H1 (cell line): ENCODE data around the gene MKLN1.

ENCODE experiments used
- BACH1 ChIP-seq: IDR thresholded peaks from 2 replicates; pipeline ENCODE4 v1.6.1; 2012; ENCODE audit warnings: low read length, improper control_type of control experiment
- CBX8 ChIP-seq: fragments of 300-800, 300-1000 bp; sonication (generic); IDR thresholded peaks from 2 replicates; pipeline ENCODE4 v1.7.1; 2016; ENCODE audit warnings: low read depth, low read length, borderline replicate concordance
- EZH2 ChIP-seq: fragments of 200-600 bp; sonication (generic); IDR thresholded peaks from 2 replicates; pipeline ENCODE4 v1.7.1; 2012; ENCODE audit warnings: low read depth, mild to moderate bottlenecking, moderate library complexity, low read length, inconsistent platforms; ENCODE audit not compliant: severe bottlenecking
- GABPA ChIP-seq: IDR thresholded peaks from 2 replicates; pipeline ENCODE4 v1.6.1; 2011; ENCODE audit warnings: mild to moderate bottlenecking, low read length, moderate library complexity, borderline replicate concordance; ENCODE audit not compliant: insufficient read depth
- JUN ChIP-seq: IDR thresholded peaks from 2 replicates; pipeline ENCODE4 v1.6.1; 2011; ENCODE audit warnings: low read depth, mild to moderate bottlenecking, improper control_type of control experiment, low read length
- POLR2A ChIP-seq, 2 experiments: IDR thresholded peaks; 1 replicate in 1 of 2; 2 replicates in 1 of 2; pipeline ENCODE4 v1.6.1; 2011; ENCODE audit warnings: low read depth in 2 of 2, low read length in 2 of 2, mild to moderate bottlenecking in 2 of 2; ENCODE audit errors: control extremely low read depth in 1 of 2
- POLR2AphosphoS5 ChIP-seq: IDR thresholded peaks from 2 replicates; pipeline ENCODE4 v1.6.1; 2011; ENCODE audit warnings: low read depth, low read length
- RAD21 ChIP-seq, 2 experiments: IDR thresholded peaks in 1 of 2; conservative IDR thresholded peaks in 1 of 2; 2 replicates each; pipeline ENCODE4 v1.6.1; 2011; ENCODE audit warnings: low read depth in 2 of 2, low read length in 2 of 2, improper control_type of control experiment in 1 of 2, inconsistent platforms in 1 of 2, mild to moderate bottlenecking in 1 of 2, moderate library complexity in 1 of 2
- TAF1 ChIP-seq: IDR thresholded peaks from 2 replicates; pipeline ENCODE4 v1.6.1; 2011; ENCODE audit warnings: mild to moderate bottlenecking, low read depth, low read length
- TEAD4 ChIP-seq: IDR thresholded peaks from 2 replicates; pipeline ENCODE4 v1.6.1; 2012; ENCODE audit warnings: low read depth, low read length, inconsistent platforms, mixed read lengths
- TF ChIP-seq, protein P1 (sequence below), 3 experiments: IDR thresholded peaks; 1 replicate in 2 of 3; 2 replicates in 1 of 3; pipeline versions ENCODE4 v1.5.1 to v1.6.1; 2011; ENCODE audit warnings: low read length in 3 of 3, mild to moderate bottlenecking in 3 of 3, inconsistent platforms in 2 of 3, low read depth in 1 of 3, moderate library complexity in 1 of 3; ENCODE audit not compliant: insufficient read depth in 1 of 3; ENCODE audit errors: control extremely low read depth in 1 of 3
- TF ChIP-seq, protein P2 (sequence below): IDR thresholded peaks from 2 replicates; pipeline ENCODE4 v1.6.1; 2011; ENCODE audit warnings: low read length, improper control_type of control experiment

DNA sequence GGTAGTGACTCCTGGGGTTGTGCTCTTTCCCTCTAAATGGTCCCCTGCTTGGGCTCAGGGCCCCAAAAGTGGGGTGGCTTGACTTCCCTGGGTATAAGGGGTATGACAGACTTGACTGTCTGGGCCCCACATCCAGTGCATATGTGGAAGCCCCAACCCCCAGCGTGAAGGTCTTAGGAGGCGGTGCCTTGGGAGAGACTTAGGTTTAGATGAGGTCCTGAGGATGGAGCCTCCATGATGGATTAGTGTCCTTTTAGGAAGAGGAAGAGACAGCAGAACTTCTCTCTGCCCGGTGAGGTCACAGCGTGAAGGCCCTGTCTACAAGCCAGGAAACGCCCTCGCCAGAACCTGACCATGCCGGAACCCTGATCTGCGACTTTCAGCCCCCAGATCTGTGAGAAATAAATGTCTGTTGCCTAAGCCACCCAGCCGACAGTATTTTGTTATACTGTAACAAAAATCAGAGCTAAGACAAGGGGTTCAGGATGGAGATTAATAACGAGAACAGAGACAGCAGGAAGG, 205.0 kb downstream of the MKLN1 start:
- no peak for TF ChIP-seq TAF1
- no peak for TF ChIP-seq RAD21 (IDR thresholded peaks at IDR 0.05 in 1 of 2, conservative IDR thresholded peaks at IDR 0.05 in 1 of 2; ENCODE audit: low read depth in 2 of 2, low read length in 2 of 2)
- TF ChIP-seq TEAD4: no peak
- TF ChIP-seq POLR2A (IDR thresholded peaks at IDR 0.05; ENCODE audit: control extremely low read depth in 1 of 2, low read depth in 2 of 2, low read length in 2 of 2): no peak
- no peak for TF ChIP-seq JUN
- TF ChIP-seq BACH1: no peak
- no peak for TF ChIP-seq CBX8
- TF ChIP-seq, protein P1, sequence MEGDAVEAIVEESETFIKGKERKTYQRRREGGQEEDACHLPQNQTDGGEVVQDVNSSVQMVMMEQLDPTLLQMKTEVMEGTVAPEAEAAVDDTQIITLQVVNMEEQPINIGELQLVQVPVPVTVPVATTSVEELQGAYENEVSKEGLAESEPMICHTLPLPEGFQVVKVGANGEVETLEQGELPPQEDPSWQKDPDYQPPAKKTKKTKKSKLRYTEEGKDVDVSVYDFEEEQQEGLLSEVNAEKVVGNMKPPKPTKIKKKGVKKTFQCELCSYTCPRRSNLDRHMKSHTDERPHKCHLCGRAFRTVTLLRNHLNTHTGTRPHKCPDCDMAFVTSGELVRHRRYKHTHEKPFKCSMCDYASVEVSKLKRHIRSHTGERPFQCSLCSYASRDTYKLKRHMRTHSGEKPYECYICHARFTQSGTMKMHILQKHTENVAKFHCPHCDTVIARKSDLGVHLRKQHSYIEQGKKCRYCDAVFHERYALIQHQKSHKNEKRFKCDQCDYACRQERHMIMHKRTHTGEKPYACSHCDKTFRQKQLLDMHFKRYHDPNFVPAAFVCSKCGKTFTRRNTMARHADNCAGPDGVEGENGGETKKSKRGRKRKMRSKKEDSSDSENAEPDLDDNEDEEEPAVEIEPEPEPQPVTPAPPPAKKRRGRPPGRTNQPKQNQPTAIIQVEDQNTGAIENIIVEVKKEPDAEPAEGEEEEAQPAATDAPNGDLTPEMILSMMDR (IDR thresholded peaks at IDR 0.05; ENCODE audit: control extremely low read depth in 1 of 3, insufficient read depth in 1 of 3, low read depth in 1 of 3, low read length in 3 of 3): no peak
- TF ChIP-seq, protein P2, sequence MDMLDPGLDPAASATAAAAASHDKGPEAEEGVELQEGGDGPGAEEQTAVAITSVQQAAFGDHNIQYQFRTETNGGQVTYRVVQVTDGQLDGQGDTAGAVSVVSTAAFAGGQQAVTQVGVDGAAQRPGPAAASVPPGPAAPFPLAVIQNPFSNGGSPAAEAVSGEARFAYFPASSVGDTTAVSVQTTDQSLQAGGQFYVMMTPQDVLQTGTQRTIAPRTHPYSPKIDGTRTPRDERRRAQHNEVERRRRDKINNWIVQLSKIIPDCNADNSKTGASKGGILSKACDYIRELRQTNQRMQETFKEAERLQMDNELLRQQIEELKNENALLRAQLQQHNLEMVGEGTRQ: no peak
- no peak for TF ChIP-seq POLR2AphosphoS5
- TF ChIP-seq GABPA: no peak
- no peak for TF ChIP-seq EZH2
